ENCODE data around the gene RRM2.
"Not testable (repeated sequence)": the region's sequence is repeated elsewhere in the genome, so short reads cannot be mapped to it uniquely, and the experiment has no call there.

The RRM2 gene

GRCh38 chr2:10132596-10132995 is 10.1 kb downstream of the RRM2 start:
- DNase-seq (ENCODE audit: low read depth in 2 of 2) = no peak

GRCh38 chr2:10132996-10133647 is 10.6 kb downstream of the RRM2 start:
- no peak for DNase-seq (ENCODE audit: low read depth in 2 of 2)

- no peak for DNase-seq (ENCODE audit: low read depth in 2 of 2)
These were observed 13.0 kb downstream of the RRM2 start for GRCh38 chr2:10135296-10136089.

GRCh38 chr2:10136101-10136934 is 13.8 kb downstream of the RRM2 start:
- DNase-seq (ENCODE audit: low read depth in 2 of 2) = no peak

GRCh38 chr2:10137053-10137843 is 14.7 kb downstream of the RRM2 start:
- DNase-seq (ENCODE audit: low read depth in 2 of 2) = no peak

- no peak for DNase-seq (ENCODE audit: low read depth in 2 of 2)
These were observed 17.0 kb downstream of the RRM2 start for GRCh38 chr2:10139536-10139935.

GRCh38 chr2:10140841-10141610 is 18.5 kb downstream of the RRM2 start:
- DNase-seq (ENCODE audit: low read depth in 2 of 2) = no peak

GRCh38 chr2:10141736-10142639 is 19.4 kb downstream of the RRM2 start:
- no peak for DNase-seq (ENCODE audit: low read depth in 2 of 2)

GRCh38 chr2:10142640-10142965 is 20.1 kb downstream of the RRM2 start:
- no peak for DNase-seq (ENCODE audit: low read depth in 2 of 2)

GRCh38 chr2:10144771-10145518 is 22.4 kb downstream of the RRM2 start:
- DNase-seq (ENCODE audit: low read depth in 2 of 2) = no peak

- no peak for DNase-seq (ENCODE audit: low read depth in 2 of 2)
These were observed 23.2 kb downstream of the RRM2 start for GRCh38 chr2:10145519-10146357.

- no peak for DNase-seq (ENCODE audit: low read depth in 2 of 2)
These were observed 23.9 kb downstream of the RRM2 start for GRCh38 chr2:10146366-10147005.

- DNase-seq (ENCODE audit: low read depth in 2 of 2) = not testable (repeated sequence)
These were observed 24.6 kb downstream of the RRM2 start for GRCh38 chr2:10147050-10147660.

GRCh38 chr2:10148268-10148667 is 25.7 kb downstream of the RRM2 start:
- no peak for DNase-seq (ENCODE audit: low read depth in 2 of 2)

GRCh38 chr2:10149635-10150034 is 27.1 kb downstream of the RRM2 start:
- DNase-seq (ENCODE audit: low read depth in 2 of 2) = no peak

- no peak for DNase-seq (ENCODE audit: low read depth in 2 of 2)
These were observed 27.9 kb downstream of the RRM2 start for GRCh38 chr2:10150436-10150835.

GRCh38 chr2:10151462-10151861 is 28.9 kb downstream of the RRM2 start:
- no peak for DNase-seq (ENCODE audit: low read depth in 2 of 2)
